Spleen (tissue), 11 donors: Measurements from ENCODE around the gene WDR77. TPM values are rescaled to one million over a fixed set of nuclear protein-coding genes. Genes with fewer than 3 reads are reported as not detected.

Source experiments
- DNase-seq: peaks from one replicate; pipeline ENCODE4 v3.0.0-alpha.2; 2020
- H3K27ac ChIP-seq, 8 donors: fragments of 200-600 bp; sonication (generic) in 7 of 8; 1 replicate in 4 of 8; 2 replicates in 4 of 8; pipeline versions ENCODE4 v1.5.0 to v1.8.0; 2016 to 2021; ENCODE audit warnings: inconsistent platforms in 4 of 8, mild to moderate bottlenecking in 4 of 8, moderate library complexity in 1 of 8
- H3K27me3 ChIP-seq, 7 donors: fragments of 200-600 bp; sonication (generic) in 6 of 7; replicated peaks in 1 of 7; 1 replicate in 4 of 7; 2 replicates in 3 of 7; pipeline versions ENCODE4 v1.5.0 to v1.8.0; 2016 to 2021; ENCODE audit warnings: inconsistent platforms in 3 of 7, mild to moderate bottlenecking in 1 of 7
- H3K36me3 ChIP-seq, 6 donors: fragments of 200-600 bp; sonication (generic) in 5 of 6; 1 replicate in 4 of 6; 2 replicates in 2 of 6; pipeline versions ENCODE4 v1.5.0 to v1.8.0; 2016 to 2021; ENCODE audit warnings: inconsistent platforms in 2 of 6
- H3K4me1 ChIP-seq, 6 donors: fragments of 200-600 bp; sonication (generic) in 5 of 6; 1 replicate in 3 of 6; 2 replicates in 3 of 6; pipeline versions ENCODE4 v1.5.0 to v1.8.0; 2016 to 2021; ENCODE audit warnings: inconsistent platforms in 3 of 6
- H3K4me3 ChIP-seq, 8 donors: fragments of 200-600 bp; sonication (generic) in 7 of 8; 1 replicate in 4 of 8; 2 replicates in 4 of 8; pipeline versions ENCODE4 v1.5.0 to v1.8.0; 2016 to 2021; ENCODE audit warnings: inconsistent platforms in 4 of 8, mild to moderate bottlenecking in 4 of 8, moderate library complexity in 2 of 8
- H3K9me3 ChIP-seq, 8 donors: fragments of 200-600 bp; sonication (generic) in 7 of 8; 1 replicate in 4 of 8; 2 replicates in 4 of 8; pipeline versions ENCODE4 v1.5.0 to v1.8.0; 2016 to 2021; ENCODE audit warnings: inconsistent platforms in 4 of 8
- POLR2A ChIP-seq, 3 donors: fragments of 450-650 bp; IDR thresholded peaks; one replicate each; pipeline ENCODE4 v1.5.1; 2017; ENCODE audit warnings: antibody characterized with exemption in 3 of 3, mild to moderate bottlenecking in 1 of 3
- POLR2AphosphoS5 ChIP-seq, 3 donors: sonication (generic); formaldehyde crosslinking; IDR thresholded peaks; one replicate each; pipeline ENCODE4 v1.5.1; 2017; ENCODE audit warnings: antibody characterized with exemption in 3 of 3
- WGBS, 5 donors: extraction: QIAGEN DNeasy Blood & Tissue Kit in 3 of 5; methylation state at CpG; one replicate each; pipeline versions ENCODE4 v1.1.5 to v1.1.7; 2013 to 2018; 5-methylcytosine and 5-hydroxymethylcytosine counted together
- intact Hi-C: fragments of 100-400 bp; cut with DNase I; formaldehyde crosslinking; loops from one replicate; pipeline ENCODE4 v1.15.0; 2023; ENCODE audit warnings: low total_unique reads
- polyA plus RNA-seq, 3 donors: library from polyadenylated mRNA; stranded (reverse); fragments of 200-250 nt; gene quantifications; one replicate each; pipeline ENCODE4 v1.2.1, GENCODE V29; 2013
- total RNA-seq, 7 donors: library from RNA; depleted of rRNA in 3 of 7; stranded (reverse); fragments of >200 nt in 3 of 7; fragmentation: NEBNext Ultra II Directional in 4 of 7; extraction: Animal tissue kit (Norgen Biotek cat#: 25700) in 4 of 7; gene quantifications; one replicate each; pipeline versions ENCODE4 v1.1.0 to v1.2.1, GENCODE V29; 2016 to 2021
- TF ChIP-seq, protein P1 (sequence below), 11 experiments: fragments of 200-600 bp in 7 of 11; fragments of 450-650 bp in 4 of 11; sonication (generic) in 4 of 11; IDR thresholded peaks in 8 of 11; conservative IDR thresholded peaks in 3 of 11; 1 replicate in 7 of 11; 2 replicates in 4 of 11; pipeline versions ENCODE4 v1.4.0 to v1.8.0; 2016 to 2021; ENCODE audit warnings: antibody characterized with exemption in 11 of 11, inconsistent platforms in 4 of 11, mild to moderate bottlenecking in 1 of 11
- donor health status: healthy with polysubstance abuse.
- donor health status: DM: no; HTN: no; CAD: no; lungs with moderate emphysema.
- donor health status: DM: no; HTN: no; CAD: no.
- donor health status: Bipolar disorder and iron deficiency.
- donor health status: healthy.
- donor health status: DM: no; HTN: no; CAD: no.
- donor health status: DM: yes; HTN: yes; CAD: no.

WDR77 gene
- total and polyA plus RNA-seq, 10 donors = 24.8 to 36.6 (median 33.1) TPM

- H3K4me1 ChIP-seq = peaks cover 0 to 74% (median 20%) of the 10 kb centered on the region in 6 donors
- no peak for DNase-seq
- H3K27ac ChIP-seq = peak overlapping the region in 3 of 8 donors; percentile 30 to 61 (median 41)
- peaks cover 0 to 1% (median 0%) of the 10 kb centered on the region in 6 donors for H3K36me3 ChIP-seq
- H3K9me3 ChIP-seq = no peaks in the 10 kb centered on the region
- WGBS, 5 donors = 51 to 87% (median 63%) methylated on average over 2 of the region's 2 CpGs
- no peaks in the 10 kb centered on the region for H3K27me3 ChIP-seq
- TF ChIP-seq, protein P1, sequence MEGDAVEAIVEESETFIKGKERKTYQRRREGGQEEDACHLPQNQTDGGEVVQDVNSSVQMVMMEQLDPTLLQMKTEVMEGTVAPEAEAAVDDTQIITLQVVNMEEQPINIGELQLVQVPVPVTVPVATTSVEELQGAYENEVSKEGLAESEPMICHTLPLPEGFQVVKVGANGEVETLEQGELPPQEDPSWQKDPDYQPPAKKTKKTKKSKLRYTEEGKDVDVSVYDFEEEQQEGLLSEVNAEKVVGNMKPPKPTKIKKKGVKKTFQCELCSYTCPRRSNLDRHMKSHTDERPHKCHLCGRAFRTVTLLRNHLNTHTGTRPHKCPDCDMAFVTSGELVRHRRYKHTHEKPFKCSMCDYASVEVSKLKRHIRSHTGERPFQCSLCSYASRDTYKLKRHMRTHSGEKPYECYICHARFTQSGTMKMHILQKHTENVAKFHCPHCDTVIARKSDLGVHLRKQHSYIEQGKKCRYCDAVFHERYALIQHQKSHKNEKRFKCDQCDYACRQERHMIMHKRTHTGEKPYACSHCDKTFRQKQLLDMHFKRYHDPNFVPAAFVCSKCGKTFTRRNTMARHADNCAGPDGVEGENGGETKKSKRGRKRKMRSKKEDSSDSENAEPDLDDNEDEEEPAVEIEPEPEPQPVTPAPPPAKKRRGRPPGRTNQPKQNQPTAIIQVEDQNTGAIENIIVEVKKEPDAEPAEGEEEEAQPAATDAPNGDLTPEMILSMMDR (IDR thresholded peaks at IDR 0.05 in 8 of 11, conservative IDR thresholded peaks at IDR 0.05 in 3 of 11) = no peak
- TF ChIP-seq POLR2AphosphoS5 (IDR thresholded peaks at IDR 0.05) = peak in 1 of 3 donors; percentile 5
- TF ChIP-seq POLR2A (IDR thresholded peaks at IDR 0.05) = no peak
- H3K4me3 ChIP-seq = no peak overlapping the region
- intact Hi-C loops = no loop called here
Observed at GRCh38 chr1:111483876-111484275, 34.8 kb upstream of the WDR77 start.

DNA sequence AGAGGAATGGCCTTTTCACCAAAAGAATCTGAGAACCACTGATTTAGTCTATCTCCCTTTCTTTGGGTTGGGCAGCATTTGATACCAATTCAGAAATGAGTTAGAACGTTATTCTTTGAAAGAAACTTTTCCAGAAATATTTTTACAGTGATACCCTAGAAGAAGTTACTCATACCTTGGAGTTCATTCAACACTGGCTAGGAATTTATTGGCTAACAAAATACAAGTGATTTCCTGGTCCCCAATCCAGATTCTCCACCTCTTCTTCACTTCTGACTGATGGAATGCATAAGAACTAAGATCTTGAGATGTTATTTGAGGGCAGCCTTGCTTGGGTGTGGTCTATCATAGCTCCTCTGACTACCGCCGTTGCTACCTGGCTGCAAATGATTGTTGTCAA lies 34.1 kb upstream of the WDR77 start:
- H3K4me1 ChIP-seq = peaks cover 0 to 74% (median 24%) of the 10 kb centered on the region in 6 donors
- WGBS, 5 donors = 58 to 97% (median 82%) methylated on average over 3 of the region's 3 CpGs
- H3K27ac ChIP-seq = peak overlapping the region in 1 of 8 donors; percentile 61
- H3K4me3 ChIP-seq = no peak overlapping the region
- no peaks in the 10 kb centered on the region for H3K9me3 ChIP-seq
- peaks cover 0 to 8% (median 2%) of the 10 kb centered on the region in 6 donors for H3K36me3 ChIP-seq
- no peaks in the 10 kb centered on the region for H3K27me3 ChIP-seq
- no peak for TF ChIP-seq POLR2A (IDR thresholded peaks at IDR 0.05)
- TF ChIP-seq, protein P1 (IDR thresholded peaks at IDR 0.05 in 8 of 11, conservative IDR thresholded peaks at IDR 0.05 in 3 of 11) = no peak
- no peak for TF ChIP-seq POLR2AphosphoS5 (IDR thresholded peaks at IDR 0.05)
- no peak for DNase-seq
- intact Hi-C loops = no loop called here

- DNase-seq = peak; percentile 93
- Histone ChIP-seq H3K9me3 (no peaks in the 10 kb centered on the region), H3K36me3 (peaks cover 0 to 19% (median 6%) of the 10 kb centered on the region in 6 donors), H3K4me1 (peaks cover 8 to 75% (median 39%) of the 10 kb centered on the region in 6 donors), H3K4me3 (no peak overlapping the region), H3K27ac (peak overlapping the region in 4 of 8 donors; percentile 17 to 80 (median 61)), H3K27me3 (no peaks in the 10 kb centered on the region)
- WGBS, 5 donors = 41 to 47% (median 44%) methylated on average over 8 of the region's 8 CpGs
- intact Hi-C loops = no loop called here
- TF ChIP-seq POLR2AphosphoS5 (IDR thresholded peaks at IDR 0.05) = peak in 2 of 3 donors; percentile 63 to 69
- TF ChIP-seq POLR2A (IDR thresholded peaks at IDR 0.05) = peak in 1 of 3 donors; percentile 20
- TF ChIP-seq, protein P1 (IDR thresholded peaks at IDR 0.05 in 8 of 11, conservative IDR thresholded peaks at IDR 0.05 in 3 of 11) = peak; percentile 57 to 93 (median 76)
Observed at GRCh38 chr1:111481387-111482221, 32.5 kb upstream of the WDR77 start.

GRCh38 chr1:111480674-111481073 lies 31.6 kb upstream of the WDR77 start:
- intact Hi-C loops = no loop called here
- Histone ChIP-seq H3K27ac (peak overlapping the region in 3 of 8 donors; percentile 57 to 80 (median 65)), H3K4me1 (peaks cover 8 to 84% (median 49%) of the 10 kb centered on the region in 6 donors), H3K36me3 (peaks cover 0 to 24% (median 6%) of the 10 kb centered on the region in 6 donors), H3K4me3 (no peak overlapping the region), H3K27me3 (no peaks in the 10 kb centered on the region), H3K9me3 (no peaks in the 10 kb centered on the region)
- TF ChIP-seq POLR2AphosphoS5 (IDR thresholded peaks at IDR 0.05) = no peak
- 20 to 63% (median 41%) methylated on average over 1 of the region's 1 CpG for WGBS, 5 donors
- no peak for DNase-seq
